Gastroesophageal sphincter (tissue), 3 donors: ENCODE results near the gene NAA10.

Source experiments
- CTCF ChIP-seq, 4 experiments: fragments of 200-600 bp in 2 of 4; fragments of 450-650 bp in 2 of 4; sonication (generic) in 1 of 4; IDR thresholded peaks; one replicate each; pipeline ENCODE4 v1.5.1; 2017 to 2019; ENCODE audit warnings: antibody characterized with exemption in 4 of 4, mild to moderate bottlenecking in 2 of 4, moderate library complexity in 2 of 4
- POLR2AphosphoS5 ChIP-seq: sonication (generic); formaldehyde crosslinking; IDR thresholded peaks from one replicate; pipeline ENCODE4 v1.6.1; 2017; ENCODE audit warnings: antibody characterized with exemption

GRCh38 chrX:153929576-153929975, 5.3 kb downstream of the NAA10 start:
- no peak for TF ChIP-seq CTCF (IDR thresholded peaks at IDR 0.05)
- no peak for TF ChIP-seq POLR2AphosphoS5
